GM19397 (cell line): ENCODE data around the gene PRKCZ.

Source experiments
- ATAC-seq: cut with Tn5 transposase; IDR thresholded peaks from one replicate; pipeline ENCODE4 v1.9.1; 2021; ENCODE audit warnings: mild to moderate bottlenecking, moderate library complexity; ENCODE audit not compliant: unreplicated experiment

The PRKCZ gene

GRCh38 chr1:2049718-2050431 is at the start of gene PRKCZ:
PRKCZ (plus strand) TSS chr1:2050411; CDS start chr1:2050631, 220 bp downstream.
- no peak for ATAC-seq

DNA sequence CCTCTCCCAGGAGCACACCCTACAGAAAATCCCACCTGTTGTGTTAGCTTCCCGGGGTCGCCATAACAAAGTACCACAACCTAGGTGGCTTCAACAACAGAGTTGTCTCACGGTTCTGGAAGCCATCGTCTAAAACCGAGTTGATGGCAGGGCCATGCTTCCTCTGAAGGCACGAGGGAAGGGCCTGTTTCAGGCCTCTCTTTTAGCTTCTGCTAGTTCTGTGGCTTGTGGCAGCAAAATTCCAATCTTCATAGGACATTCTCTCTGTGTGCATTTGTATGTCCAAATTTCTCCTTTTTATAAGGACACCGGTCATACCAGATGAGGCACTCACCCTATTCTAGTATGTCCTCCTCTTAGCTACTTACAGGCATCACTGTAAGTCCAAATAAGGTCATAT is 49.8 kb upstream of the PRKCZ start:
- ATAC-seq, result no peak

DNA sequence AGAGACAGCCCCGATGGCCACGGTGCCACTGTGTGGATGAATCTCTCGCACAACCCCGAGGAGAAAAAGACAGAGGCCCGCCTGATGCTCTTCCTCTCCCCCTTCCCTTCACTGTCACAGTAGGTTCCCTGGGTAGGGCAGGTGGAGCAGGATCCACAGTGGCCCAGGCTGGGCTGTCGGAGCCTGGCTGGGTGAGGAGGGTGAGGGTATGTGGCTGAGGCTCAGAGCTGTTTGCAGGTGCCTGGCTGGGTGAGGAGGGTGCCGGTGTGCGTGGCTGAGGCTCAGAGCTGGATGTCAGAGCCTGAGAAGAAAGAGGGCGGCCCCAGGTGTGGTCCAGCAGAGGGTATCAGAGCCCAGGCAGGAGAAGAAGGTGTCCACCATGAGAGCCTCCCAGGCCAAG is 49.4 kb upstream of the PRKCZ start:
- ATAC-seq, result no peak

GRCh38 chr1:2001773-2002411 is 48.3 kb upstream of the PRKCZ start:
- no peak for ATAC-seq

DNA sequence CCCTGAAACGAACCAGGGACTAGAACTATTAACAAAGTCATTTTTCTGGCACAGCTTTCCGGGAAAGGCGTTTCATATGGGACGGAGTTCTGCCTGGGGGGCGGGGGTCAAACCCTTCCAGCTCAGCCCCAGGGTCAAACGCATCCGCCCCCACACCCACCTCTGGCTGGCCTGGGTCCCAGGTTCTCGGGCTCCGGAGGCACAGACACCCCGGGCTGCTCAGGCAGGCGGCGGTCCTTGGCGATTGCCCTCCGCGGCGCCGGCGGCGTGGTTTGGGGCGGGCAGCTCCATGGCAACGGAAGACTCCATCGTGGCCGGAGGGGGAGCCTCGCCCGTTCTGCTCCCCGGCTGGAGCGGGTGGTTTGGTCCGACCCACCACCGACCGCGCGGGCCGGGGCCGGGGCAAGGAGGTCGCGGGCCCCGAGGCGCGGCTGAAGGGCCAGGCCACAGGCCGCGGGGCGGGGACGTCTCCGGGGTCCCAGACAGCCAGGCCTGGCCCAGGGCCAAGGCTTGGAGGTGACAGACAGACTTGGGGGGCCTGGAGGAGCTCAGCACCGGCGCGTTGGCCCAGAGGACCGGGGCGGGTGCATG is 46.6 kb upstream of the PRKCZ start, which contains the start of gene CFAP74:
CFAP74 (minus strand) TSS at position 246 of the 591 bp plus-strand sequence. CDS start 12,830 bp downstream, outside the sequence.
- ATAC-seq, result no peak

DNA sequence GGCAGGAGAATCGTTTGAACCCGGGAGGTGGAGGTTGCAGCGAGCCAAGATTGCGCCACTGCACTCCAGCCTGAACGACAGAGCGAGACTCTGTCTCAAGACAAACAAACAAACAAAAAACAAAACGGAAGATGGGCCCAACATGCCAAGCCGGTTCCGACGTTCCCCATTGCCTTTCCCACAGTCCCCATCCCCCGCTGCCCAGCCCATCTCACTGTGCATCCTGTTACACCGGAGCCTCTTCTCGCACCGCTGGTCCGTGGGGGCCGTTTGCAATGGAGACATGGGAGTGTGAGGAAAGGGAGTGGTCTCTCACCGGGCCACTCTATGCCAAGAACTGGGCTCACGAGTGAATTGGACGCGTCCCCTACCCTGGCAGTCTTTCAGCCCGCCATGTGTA is 45.4 kb upstream of the PRKCZ start:
- no peak for ATAC-seq

- no peak for ATAC-seq
Observed at GRCh38 chr1:2009101-2010053, 40.8 kb upstream of the PRKCZ start.

GRCh38 chr1:2014181-2014580 is 36.0 kb upstream of the PRKCZ start:
- no peak for ATAC-seq

- ATAC-seq, result no peak
Observed at GRCh38 chr1:2014741-2015735, 35.2 kb upstream of the PRKCZ start.

GRCh38 chr1:2016123-2016522 is 34.1 kb upstream of the PRKCZ start:
- ATAC-seq, result no peak

DNA sequence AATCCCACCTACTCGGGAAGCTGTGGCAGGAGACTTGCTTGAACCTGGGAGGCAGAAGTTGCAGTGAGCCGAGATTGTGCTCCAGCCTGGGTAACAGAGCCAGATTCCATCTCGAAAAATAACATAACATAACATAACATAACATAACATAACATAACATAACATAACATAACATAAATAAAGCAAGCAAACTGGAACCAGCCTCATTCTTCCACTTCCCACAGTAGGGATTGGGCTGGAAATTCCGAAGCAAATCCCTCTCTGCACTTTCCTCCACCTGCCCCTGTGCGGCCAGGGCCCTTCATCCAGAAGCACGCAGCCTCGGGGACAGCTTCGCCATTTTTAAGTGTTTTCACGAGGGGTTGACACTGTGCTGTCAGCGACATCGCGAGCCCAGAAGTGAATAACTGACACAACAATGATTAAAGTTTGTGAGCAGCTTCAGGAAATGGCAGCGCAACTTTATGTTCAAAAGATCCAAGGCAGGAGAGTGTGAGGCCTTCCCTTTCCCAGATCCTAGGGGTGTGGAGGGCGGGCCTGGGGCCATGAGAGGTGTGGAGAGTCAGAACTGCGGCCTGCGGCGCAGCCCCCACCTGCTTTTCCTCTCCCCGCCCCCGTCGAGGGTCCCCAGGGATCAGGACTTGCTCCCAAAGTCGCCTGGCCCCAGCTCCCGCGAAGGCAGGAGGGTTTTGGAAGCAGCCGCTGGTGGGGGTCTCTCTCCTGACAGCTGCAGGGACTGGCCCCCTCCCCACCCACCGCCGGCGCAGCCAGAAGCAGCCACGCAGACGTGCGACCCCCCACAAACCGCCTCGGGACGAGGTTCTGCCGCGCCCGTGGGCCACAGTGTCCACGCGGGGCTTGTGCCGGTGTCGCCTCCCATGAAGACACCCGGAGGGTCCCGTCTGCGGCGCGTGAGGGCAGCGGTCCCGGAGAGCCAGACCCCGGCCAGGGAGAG is 31.7 kb upstream of the PRKCZ start:
- no peak for ATAC-seq

DNA sequence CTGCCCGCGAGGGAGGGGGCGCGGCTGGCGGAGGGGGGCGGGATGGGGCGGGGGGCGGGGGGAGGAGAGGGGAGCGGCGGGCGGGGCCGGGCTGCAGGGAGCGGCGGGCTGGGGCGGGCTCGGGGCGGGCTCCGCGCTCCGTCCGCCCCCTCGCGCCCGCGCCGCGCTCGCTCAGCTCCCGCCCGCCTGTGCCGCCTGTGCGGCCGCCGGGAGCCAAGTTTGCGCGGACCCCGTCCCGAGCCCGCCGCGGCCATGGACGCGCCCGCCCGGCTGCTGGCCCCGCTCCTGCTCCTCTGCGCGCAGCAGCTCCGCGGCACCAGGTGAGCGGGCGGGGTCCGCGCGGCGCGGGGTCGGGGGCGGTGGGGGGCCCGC is 31.1 kb upstream of the PRKCZ start, which contains the start of gene GABRD:
GABRD (plus strand) TSS at position 174 of the 372 bp plus-strand sequence; CDS start at position 253, 79 bp downstream.
- no peak for ATAC-seq

- ATAC-seq, result no peak
Observed at GRCh38 chr1:2019571-2020309, 30.5 kb upstream of the PRKCZ start.

DNA sequence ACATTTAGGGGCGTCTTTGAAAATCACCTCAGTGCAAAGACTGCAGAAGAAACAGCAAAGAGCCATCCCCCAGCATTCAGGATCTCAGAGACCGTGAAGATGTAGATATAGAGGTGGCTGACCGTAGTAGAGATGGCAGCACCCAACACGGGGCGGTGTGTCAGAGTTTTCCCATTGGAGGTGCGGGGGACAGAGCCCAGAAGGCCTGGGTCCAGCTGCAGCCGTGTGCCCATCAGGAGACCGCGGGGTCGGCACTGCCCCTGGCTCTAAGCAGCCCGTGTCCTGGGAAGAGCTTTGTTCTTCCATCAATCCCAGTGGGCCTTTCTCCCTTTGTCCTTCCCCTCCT is 29.9 kb upstream of the PRKCZ start:
- ATAC-seq, result no peak

DNA sequence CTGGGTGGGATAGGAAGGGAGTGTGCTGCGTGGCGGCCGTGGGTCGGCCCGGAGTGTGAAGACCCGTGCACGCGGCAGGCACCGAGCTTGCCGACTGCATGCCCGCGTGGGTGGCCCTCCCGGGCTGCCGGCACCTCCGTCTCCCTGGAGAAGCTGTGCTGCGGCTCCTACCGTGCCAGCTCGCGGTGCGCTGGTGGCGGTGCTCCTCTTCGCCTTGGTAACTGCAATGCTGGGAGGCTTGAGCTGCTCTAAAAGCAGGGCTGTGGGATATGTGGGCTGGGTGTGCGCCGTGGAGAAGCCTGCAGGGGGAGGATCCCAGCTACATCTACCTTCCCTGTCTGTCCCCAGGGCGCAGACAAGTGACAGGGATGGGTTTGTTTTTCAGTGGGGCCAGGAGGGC is 28.7 kb upstream of the PRKCZ start:
- ATAC-seq, result no peak

DNA sequence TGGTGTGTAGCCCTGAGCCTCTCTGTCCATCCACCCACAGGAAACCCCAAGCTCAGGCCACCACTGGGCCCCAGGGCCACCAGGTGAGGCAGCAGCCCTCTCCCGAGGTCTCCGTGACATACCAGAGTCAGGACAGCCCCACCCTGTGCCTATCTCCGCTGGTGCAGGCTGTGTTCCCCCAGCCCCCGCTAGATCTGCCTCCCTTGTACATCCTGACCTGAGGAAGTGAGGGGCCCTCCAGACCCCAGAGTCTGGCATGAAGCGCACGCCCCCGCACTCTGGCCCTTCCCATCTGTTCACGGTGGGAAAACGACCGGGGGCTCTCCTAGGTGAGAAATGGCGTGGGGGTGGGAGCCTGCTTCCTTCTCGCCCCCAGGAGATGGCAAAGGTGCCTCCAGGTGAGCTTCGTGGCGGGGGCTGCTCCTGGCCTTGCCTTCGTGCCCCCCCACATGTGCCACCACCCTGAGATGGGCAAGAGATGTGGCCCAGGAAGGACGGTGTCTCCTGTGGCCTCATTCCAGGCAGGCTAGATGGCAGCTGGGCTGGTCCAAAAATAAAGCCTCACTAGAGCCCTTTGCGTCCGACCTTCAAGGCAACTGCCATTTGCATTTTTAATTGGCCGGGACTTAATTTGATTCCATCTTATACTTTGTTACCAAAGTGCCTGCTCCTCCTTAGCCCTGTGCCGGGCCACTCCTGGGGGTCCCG is 28.0 kb upstream of the PRKCZ start:
- no peak for ATAC-seq

- ATAC-seq, result no peak
Observed at GRCh38 chr1:2023187-2023586, 27.0 kb upstream of the PRKCZ start.
